Measurements from ENCODE around the gene GBP5. TPM values are rescaled to one million over a fixed set of nuclear protein-coding genes. Genes with fewer than 3 reads are reported as not detected.
"Not testable (repeated sequence)": the region's sequence is repeated elsewhere in the genome, so short reads cannot be mapped to it uniquely, and the experiment has no call there.

The GBP5 gene
- total RNA-seq, 1 donor = 62.4 TPM

DNA sequence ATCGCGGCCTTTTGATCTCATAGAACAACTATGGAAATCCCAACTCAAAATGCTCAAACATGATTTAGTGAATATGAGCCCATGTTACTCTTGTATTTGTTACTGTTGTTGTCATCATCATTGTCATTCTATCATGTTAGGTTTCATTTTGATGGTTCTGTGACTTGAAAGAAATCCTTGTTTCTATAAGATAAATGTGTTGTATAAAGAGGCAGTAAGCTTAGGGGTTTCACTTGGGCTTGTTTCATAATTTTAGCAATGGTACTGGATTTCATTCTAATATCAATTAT lies 15.3 kb upstream of the GBP5 start:
- H3K27me3 ChIP-seq (ENCODE audit: insufficient read depth, low read length) = no peaks in the 10 kb centered on the region
- peaks cover 5% of the 10 kb centered on the region for H3K9me3 ChIP-seq (ENCODE audit: low read depth, low read length)
- H3K4me1 ChIP-seq (ENCODE audit: insufficient read depth, low read length) = peaks cover 41% of the 10 kb centered on the region
- H3K4me3 ChIP-seq (ENCODE audit: low read length) = no peak overlapping the region

GRCh38 chr1:89287181-89288050 lies 14.8 kb upstream of the GBP5 start:
- H3K4me1 ChIP-seq (ENCODE audit: insufficient read depth, low read length) = peaks cover 41% of the 10 kb centered on the region
- H3K4me3 ChIP-seq (ENCODE audit: low read length) = no peak overlapping the region
- H3K27me3 ChIP-seq (ENCODE audit: insufficient read depth, low read length) = no peaks in the 10 kb centered on the region
- H3K9me3 ChIP-seq (ENCODE audit: low read depth, low read length) = no peaks in the 10 kb centered on the region

DNA sequence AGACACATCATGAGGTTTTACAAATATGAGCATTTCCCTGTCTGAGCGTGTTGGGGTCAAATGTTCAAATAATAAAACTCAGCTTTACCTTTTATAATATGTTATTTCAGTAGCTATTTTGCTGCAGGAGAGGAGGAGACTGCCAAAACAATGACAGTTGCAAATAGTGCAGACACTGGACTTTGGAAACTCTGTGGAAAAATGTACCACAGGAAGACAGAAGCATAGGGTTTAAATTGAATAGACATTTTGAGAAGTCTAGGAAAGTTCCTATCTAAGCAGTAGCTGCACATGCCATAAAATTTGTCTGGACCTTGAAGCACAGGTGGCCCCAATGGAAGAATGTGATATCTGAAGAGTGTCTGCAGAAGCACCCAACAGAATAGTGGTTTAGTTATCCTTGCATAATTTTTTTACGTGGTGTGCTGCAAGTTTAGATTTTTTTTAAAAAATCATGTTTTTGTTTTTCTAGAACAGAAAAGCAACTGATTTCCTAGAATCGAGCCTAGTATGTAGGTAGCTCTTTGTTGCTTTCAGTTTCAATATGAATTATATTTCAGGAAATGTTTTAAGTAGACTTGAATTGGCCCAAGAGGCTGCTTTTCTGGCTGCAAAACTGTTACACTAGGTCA lies 14.0 kb upstream of the GBP5 start:
- peaks cover 41% of the 10 kb centered on the region for H3K4me1 ChIP-seq (ENCODE audit: insufficient read depth, low read length)
- H3K4me3 ChIP-seq (ENCODE audit: low read length) = no peak overlapping the region
- H3K9me3 ChIP-seq (ENCODE audit: low read depth, low read length) = no peaks in the 10 kb centered on the region
- H3K27me3 ChIP-seq (ENCODE audit: insufficient read depth, low read length) = no peaks in the 10 kb centered on the region

- Histone ChIP-seq H3K4me3 (ENCODE audit: low read length) (no peak overlapping the region), H3K27me3 (ENCODE audit: insufficient read depth, low read length) (no peaks in the 10 kb centered on the region), H3K4me1 (ENCODE audit: insufficient read depth, low read length) (peaks cover 41% of the 10 kb centered on the region), H3K9me3 (ENCODE audit: low read depth, low read length) (no peaks in the 10 kb centered on the region)
These were observed 13.2 kb upstream of the GBP5 start for GRCh38 chr1:89285745-89286380.

DNA sequence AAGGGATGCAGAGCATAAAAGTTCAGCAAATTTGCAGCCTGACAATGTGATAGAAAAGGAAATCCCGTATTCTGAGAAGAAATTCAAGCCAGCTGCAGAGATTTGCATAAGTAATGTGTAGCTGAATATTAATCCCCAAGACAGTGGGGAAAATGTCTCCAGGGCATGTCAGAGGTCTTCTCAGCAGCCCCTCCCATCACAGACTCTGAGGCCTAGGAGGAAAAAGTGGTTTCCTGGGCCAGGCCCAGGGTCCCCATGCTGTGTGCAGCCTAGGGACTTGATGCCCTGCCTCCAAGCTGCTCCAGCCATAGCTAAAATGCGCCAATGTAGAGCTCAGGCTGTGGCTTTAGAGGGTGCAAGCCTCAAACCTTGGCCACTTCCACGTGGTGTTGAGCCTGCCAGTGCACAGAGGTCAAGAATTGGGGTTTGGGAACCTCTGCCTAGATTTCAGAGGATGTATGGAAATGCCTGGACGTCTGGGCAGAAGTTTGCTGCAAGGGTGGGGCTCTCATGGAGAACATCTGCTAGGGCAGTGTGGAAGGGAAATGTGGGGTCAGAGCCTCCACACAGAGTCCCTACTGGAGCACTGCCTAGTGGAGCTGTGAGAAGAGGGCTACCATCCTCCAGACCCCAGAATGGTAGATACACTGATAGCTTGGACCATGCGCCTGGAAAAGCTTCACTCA lies 11.6 kb upstream of the GBP5 start:
- not testable (repeated sequence) for H3K9me3 ChIP-seq (ENCODE audit: low read depth, low read length); H3K4me3 ChIP-seq (ENCODE audit: low read length); H3K27me3 ChIP-seq (ENCODE audit: insufficient read depth, low read length)
- H3K4me1 ChIP-seq (ENCODE audit: insufficient read depth, low read length) = peaks cover 50% of the 10 kb centered on the region

- H3K4me1 ChIP-seq (ENCODE audit: insufficient read depth, low read length) = peaks cover 45% of the 10 kb centered on the region
- no peaks in the 10 kb centered on the region for H3K9me3 ChIP-seq (ENCODE audit: low read depth, low read length)
- H3K27me3 ChIP-seq (ENCODE audit: insufficient read depth, low read length) = no peaks in the 10 kb centered on the region
- H3K4me3 ChIP-seq (ENCODE audit: low read length) = no peak overlapping the region
These were observed 8.1 kb upstream of the GBP5 start for GRCh38 chr1:89280766-89281165.

DNA sequence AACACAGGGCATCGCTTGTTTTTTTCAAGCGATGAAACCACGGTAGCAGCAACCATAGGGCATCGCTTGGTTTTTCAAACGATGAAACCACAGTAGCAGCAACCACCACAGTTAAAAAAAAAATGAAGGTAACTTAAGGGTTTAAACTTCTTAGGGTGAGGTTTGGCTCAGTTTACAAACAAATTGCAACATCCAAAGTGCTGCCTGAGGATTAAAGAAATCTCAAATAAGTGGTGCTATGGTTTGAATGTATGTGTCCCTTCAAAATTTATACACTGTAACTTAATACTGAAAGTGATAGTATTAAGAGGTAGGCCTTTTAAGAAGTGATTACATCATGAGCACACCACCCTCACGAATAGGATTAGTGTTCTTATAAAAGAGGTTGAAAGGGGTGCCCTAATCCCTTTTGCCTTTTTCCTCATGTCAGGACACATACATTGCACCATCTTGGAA lies 6.4 kb upstream of the GBP5 start:
- Histone ChIP-seq H3K27me3 (ENCODE audit: insufficient read depth, low read length) (no peaks in the 10 kb centered on the region), H3K4me3 (ENCODE audit: low read length) (no peak overlapping the region), H3K9me3 (ENCODE audit: low read depth, low read length) (no peaks in the 10 kb centered on the region), H3K4me1 (ENCODE audit: insufficient read depth, low read length) (peaks cover 47% of the 10 kb centered on the region)

- Histone ChIP-seq H3K4me1 (ENCODE audit: insufficient read depth, low read length) (peaks cover 44% of the 10 kb centered on the region), H3K4me3 (ENCODE audit: low read length) (no peak overlapping the region), H3K27me3 (ENCODE audit: insufficient read depth, low read length) (no peaks in the 10 kb centered on the region), H3K9me3 (ENCODE audit: low read depth, low read length) (no peaks in the 10 kb centered on the region)
These were observed 5.1 kb upstream of the GBP5 start for GRCh38 chr1:89277725-89278124.

DNA sequence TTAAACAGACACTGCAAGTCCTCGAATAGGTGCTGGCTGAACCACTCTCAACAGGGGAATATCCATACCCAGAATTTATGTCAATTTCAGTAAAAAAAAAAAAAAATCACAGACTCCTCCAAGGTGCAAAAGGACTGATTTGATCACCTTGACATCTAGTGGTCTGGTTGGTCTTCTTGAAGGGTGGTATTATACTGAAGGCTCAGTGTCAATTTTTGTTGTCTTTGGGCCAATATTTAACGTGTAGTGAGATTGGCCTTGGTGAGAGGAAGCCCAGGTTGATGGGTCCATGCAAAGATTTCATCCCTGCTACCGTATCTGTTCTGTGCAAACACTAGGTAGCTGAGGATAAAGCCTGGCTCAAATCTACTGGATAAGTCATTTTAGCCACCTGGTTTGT lies 4.0 kb upstream of the GBP5 start:
- Histone ChIP-seq H3K4me3 (ENCODE audit: low read length) (no peak overlapping the region), H3K4me1 (ENCODE audit: insufficient read depth, low read length) (peaks cover 44% of the 10 kb centered on the region), H3K27me3 (ENCODE audit: insufficient read depth, low read length) (no peaks in the 10 kb centered on the region), H3K9me3 (ENCODE audit: low read depth, low read length) (no peaks in the 10 kb centered on the region)

DNA sequence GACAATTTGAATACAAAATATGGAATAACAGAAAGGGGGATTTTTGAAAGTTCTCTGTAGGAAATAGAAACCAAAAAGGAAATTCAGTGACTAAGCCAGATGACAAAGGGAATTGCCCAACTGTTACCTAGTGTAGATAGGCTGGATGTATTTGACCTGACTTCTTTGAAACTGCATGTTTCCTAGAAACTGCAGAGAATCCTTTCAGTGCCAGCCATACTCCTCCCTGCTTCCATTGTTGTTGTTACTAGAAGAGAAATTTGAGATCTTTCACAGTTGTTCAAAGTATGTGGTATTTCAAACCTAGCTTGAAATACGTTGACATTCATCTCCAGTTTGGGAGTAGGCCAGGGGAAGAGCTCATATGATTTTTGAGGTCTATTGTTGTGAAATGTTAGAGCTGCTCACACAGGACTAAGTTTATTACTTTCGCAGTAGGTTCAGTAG lies 1.8 kb upstream of the GBP5 start:
- H3K9me3 ChIP-seq (ENCODE audit: low read depth, low read length) = no peaks in the 10 kb centered on the region
- H3K4me3 ChIP-seq (ENCODE audit: low read length) = no peak overlapping the region
- peaks cover 41% of the 10 kb centered on the region for H3K4me1 ChIP-seq (ENCODE audit: insufficient read depth, low read length)
- H3K27me3 ChIP-seq (ENCODE audit: insufficient read depth, low read length) = no peaks in the 10 kb centered on the region

GRCh38 chr1:89273324-89273778 lies 691 bp upstream of the GBP5 start:
- no peaks in the 10 kb centered on the region for H3K27me3 ChIP-seq (ENCODE audit: insufficient read depth, low read length)
- H3K4me1 ChIP-seq (ENCODE audit: insufficient read depth, low read length) = peaks cover 43% of the 10 kb centered on the region
- H3K4me3 ChIP-seq (ENCODE audit: low read length) = no peak overlapping the region

DNA sequence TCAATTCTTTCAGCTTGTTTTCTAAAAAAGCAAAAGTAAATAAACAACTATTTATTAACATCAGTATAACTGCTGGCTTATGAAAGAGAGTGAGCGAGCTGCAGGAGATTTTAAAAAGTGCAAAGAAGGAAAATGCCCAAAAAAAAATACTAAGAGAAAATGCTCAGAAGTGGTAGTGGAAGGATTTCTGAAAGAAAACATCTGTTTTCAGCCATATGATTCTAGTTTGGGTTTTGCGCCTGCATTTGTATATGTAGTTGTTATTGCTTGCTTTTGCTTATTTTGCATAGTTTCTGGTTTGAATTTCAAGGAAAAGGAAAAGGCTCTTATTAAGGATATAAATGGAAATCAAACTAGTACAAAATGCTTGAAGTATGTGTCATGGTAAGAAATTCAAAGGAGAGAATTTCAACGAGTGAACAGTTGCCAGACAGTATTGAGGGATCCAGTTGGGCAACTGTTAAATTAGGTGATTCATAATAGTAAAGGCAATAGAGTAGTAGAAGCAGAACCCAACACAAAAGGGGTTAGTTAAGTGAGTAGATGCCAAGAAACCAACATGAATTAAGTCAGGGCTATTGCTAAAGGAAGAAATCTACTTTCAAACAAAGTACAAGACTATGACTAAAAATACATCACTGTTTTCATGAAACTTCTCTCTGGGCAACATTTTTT lies 1.2 kb downstream of the GBP5 start:
- H3K4me3 ChIP-seq (ENCODE audit: low read length) = peak overlapping the region; percentile 57
- no peaks in the 10 kb centered on the region for H3K27me3 ChIP-seq (ENCODE audit: insufficient read depth, low read length)
- H3K4me1 ChIP-seq (ENCODE audit: insufficient read depth, low read length) = peaks cover 35% of the 10 kb centered on the region
- H3K9me3 ChIP-seq (ENCODE audit: low read depth, low read length) = no peaks in the 10 kb centered on the region

More at GRCh38 chr1:89273324-89273778, 691 bp upstream of the GBP5 start:
- no peaks in the 10 kb centered on the region for H3K9me3 ChIP-seq (ENCODE audit: low read depth, low read length)

GRCh38 chr1:89270423-89270822 lies 2.2 kb downstream of the GBP5 start:
- H3K27me3 ChIP-seq (ENCODE audit: insufficient read depth, low read length) = no peaks in the 10 kb centered on the region
- H3K4me1 ChIP-seq (ENCODE audit: insufficient read depth, low read length) = peaks cover 33% of the 10 kb centered on the region
- peak overlapping the region; percentile 57 for H3K4me3 ChIP-seq (ENCODE audit: low read length)

DNA sequence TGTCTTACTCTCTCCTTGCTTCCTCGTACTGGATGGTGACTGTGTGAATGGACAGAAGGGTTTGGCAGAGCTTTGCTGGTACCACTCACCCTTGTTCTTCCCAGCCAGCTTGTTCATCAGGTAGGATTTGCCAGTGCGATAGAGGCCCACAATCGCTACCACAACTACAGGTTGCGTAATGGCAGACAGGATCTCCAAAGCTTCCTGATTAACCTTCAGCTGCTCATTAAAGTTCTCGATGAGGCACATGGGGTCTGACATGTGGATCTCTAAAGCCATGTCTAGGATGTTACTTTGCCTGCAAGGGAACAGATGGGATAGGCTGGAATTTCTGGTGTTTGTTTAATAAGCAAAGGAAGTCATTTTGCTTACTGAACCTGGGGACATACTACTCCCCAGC lies 3.4 kb downstream of the GBP5 start:
- H3K9me3 ChIP-seq (ENCODE audit: low read depth, low read length) = no peaks in the 10 kb centered on the region
- H3K4me3 ChIP-seq (ENCODE audit: low read length) = peak overlapping the region; percentile 12
- H3K27me3 ChIP-seq (ENCODE audit: insufficient read depth, low read length) = no peaks in the 10 kb centered on the region
- H3K4me1 ChIP-seq (ENCODE audit: insufficient read depth, low read length) = peaks cover 22% of the 10 kb centered on the region

More at GRCh38 chr1:89270423-89270822, 2.2 kb downstream of the GBP5 start:
- no peaks in the 10 kb centered on the region for H3K9me3 ChIP-seq (ENCODE audit: low read depth, low read length)
